ENCODE data around the gene GLOD4.
"Not testable (repeated sequence)": the region's sequence is repeated elsewhere in the genome, so short reads cannot be mapped to it uniquely, and the experiment has no call there.

The GLOD4 gene

GRCh38 chr17:807523-808294, 25.6 kb upstream of the GLOD4 start:
- TF ChIP-seq, protein P1, sequence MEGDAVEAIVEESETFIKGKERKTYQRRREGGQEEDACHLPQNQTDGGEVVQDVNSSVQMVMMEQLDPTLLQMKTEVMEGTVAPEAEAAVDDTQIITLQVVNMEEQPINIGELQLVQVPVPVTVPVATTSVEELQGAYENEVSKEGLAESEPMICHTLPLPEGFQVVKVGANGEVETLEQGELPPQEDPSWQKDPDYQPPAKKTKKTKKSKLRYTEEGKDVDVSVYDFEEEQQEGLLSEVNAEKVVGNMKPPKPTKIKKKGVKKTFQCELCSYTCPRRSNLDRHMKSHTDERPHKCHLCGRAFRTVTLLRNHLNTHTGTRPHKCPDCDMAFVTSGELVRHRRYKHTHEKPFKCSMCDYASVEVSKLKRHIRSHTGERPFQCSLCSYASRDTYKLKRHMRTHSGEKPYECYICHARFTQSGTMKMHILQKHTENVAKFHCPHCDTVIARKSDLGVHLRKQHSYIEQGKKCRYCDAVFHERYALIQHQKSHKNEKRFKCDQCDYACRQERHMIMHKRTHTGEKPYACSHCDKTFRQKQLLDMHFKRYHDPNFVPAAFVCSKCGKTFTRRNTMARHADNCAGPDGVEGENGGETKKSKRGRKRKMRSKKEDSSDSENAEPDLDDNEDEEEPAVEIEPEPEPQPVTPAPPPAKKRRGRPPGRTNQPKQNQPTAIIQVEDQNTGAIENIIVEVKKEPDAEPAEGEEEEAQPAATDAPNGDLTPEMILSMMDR (IDR thresholded peaks at IDR 0.05; ENCODE audit: control insufficient read depth, insufficient read depth, low read depth, low read length, missing control alignments) = no peak
- no peak overlapping the region for H3K4me3 ChIP-seq (ENCODE audit: control insufficient read depth, low read depth, low read length)
- DNase-seq (ENCODE audit: low read depth) = no peak

- DNase-seq (ENCODE audit: low read depth) = no peak
- no peak overlapping the region for H3K4me3 ChIP-seq (ENCODE audit: control insufficient read depth, low read depth, low read length)
- TF ChIP-seq, protein P1 (IDR thresholded peaks at IDR 0.05; ENCODE audit: control insufficient read depth, insufficient read depth, low read depth, low read length, missing control alignments) = no peak
Measured at GRCh38 chr17:806781-807522, 24.9 kb upstream of the GLOD4 start.

DNA sequence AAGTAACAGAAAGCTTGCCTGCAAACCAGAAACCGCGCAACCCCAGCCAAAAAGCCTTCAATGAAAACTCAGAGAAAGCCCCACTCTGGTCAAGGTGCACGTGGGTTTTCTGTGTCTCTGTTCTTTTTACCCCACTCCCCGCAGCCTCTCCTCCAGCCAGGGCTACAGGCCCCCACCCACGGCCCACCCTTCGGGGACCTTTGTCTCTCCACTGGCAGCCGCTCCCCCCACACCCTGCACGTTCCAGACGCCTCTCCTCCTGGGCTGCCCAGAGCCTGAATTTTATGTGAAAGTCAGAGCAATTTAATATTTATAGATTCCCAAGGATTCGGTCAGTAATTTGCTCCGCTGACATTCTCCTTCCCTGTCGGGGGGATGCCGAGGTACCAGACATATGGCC, 24.3 kb upstream of the GLOD4 start:
- no peak overlapping the region for H3K4me3 ChIP-seq (ENCODE audit: control insufficient read depth, low read depth, low read length)
- TF ChIP-seq, protein P1 (IDR thresholded peaks at IDR 0.05; ENCODE audit: control insufficient read depth, insufficient read depth, low read depth, low read length, missing control alignments) = no peak
- DNase-seq (ENCODE audit: low read depth) = no peak

DNA sequence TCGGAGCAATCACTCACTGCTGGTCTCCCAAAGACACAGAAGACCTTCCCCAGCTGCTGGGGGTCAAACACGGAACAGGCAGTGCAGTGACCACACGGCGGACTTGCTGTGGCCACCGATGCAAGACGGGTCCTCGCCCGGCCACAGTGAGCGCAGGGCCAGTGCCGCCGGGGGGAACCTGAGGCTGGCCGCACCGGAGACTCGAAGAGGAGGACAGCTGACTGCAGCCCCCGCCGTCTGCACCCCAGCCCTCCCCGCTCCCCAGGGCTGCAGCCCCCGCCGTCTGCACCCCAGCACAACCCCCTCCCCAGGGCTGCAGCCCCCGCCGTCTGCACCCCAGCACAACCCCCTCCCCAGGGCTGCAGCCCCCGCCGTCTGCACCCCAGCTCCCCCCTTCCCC, 23.8 kb upstream of the GLOD4 start:
- not testable (repeated sequence) for H3K4me3 ChIP-seq (ENCODE audit: control insufficient read depth, low read depth, low read length); DNase-seq (ENCODE audit: low read depth)

DNA sequence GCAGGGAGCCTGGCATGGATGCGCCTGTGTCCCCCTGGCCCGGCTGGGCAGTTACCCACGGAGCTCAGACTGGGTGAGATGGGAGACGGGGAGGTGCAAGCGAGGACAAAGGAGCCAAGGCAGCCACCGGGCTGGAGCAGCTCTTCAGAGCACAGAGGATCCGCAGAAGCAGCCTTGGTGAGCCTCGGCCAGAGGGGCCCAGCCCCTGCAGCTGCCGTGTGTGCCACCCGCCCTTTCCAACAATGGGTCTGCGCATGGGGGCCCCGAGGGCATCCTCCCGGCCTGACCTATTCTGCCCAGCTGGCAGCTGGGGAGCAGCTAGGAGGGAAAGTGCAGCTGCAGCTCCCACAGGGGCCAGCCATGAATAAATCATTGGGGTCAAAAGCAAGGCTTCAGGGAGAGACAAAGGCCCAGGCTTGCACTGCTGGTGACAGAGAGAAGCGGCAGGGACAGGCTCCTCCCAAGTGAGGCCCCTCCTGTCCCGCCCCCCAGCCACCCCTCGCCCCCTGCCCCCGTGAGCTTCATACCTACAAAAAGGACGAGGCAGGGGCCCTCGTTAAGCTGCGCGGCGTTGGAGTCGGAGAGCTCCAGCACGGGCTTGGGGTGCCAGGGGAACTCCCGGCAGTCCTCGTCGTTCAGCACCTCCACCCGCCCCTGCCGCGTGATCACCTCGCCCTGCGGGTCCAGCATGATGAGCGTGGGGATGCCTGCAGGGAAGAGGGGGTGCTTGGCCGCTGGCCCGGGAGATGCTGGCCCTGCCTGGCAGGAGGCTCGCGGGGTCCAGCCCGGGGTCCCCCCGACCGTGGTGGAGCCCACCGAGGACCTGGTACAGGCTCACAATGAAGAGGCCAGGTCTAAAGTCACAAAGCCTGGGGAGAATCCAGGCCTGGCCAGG, 22.7 kb upstream of the GLOD4 start:
- DNase-seq (ENCODE audit: low read depth) = no peak
- TF ChIP-seq, protein P1 (IDR thresholded peaks at IDR 0.05; ENCODE audit: control insufficient read depth, insufficient read depth, low read depth, low read length, missing control alignments) = no peak
- no peak overlapping the region for H3K4me3 ChIP-seq (ENCODE audit: control insufficient read depth, low read depth, low read length)

- DNase-seq (ENCODE audit: low read depth) = no peak
- TF ChIP-seq, protein P1 (IDR thresholded peaks at IDR 0.05; ENCODE audit: control insufficient read depth, insufficient read depth, low read depth, low read length, missing control alignments) = no peak
- no peak overlapping the region for H3K4me3 ChIP-seq (ENCODE audit: control insufficient read depth, low read depth, low read length)
Measured at GRCh38 chr17:802901-803881, 21.1 kb upstream of the GLOD4 start.

Measured in AG09309 (cell line).